Measurements from ENCODE around the gene TRIM2. TPM values are rescaled to one million over a fixed set of nuclear protein-coding genes. Genes with fewer than 3 reads are reported as not detected.

TRIM2 gene
- total RNA-seq, 6 donors from 2014 or later: 17.6 to 45.1 (median 30.2) TPM

DNA sequence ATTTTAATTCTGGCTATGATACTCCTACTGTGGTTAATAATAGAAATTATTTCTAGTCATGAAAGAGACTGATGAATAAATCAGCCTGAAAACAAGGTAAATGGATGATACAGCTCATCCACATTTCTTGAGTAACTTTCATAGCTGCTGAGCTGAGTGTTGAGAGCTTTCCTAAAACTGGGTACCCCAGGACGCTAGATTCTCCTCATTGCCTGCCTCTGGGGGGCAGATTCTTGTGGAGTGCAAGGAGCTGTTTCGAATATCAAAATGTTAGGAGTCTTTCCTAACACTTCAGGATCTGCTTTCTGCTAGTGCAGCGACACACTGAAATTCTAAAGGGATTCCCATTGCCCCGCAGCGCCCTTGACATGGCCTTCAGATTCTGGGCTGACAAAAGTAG lies 142.3 kb downstream of the TRIM2 start:
- WGBS, 2 donors: 90 to 92% methylated on average over 5 of the region's 5 CpGs
- Histone ChIP-seq H3K36me3 (no peaks in the 10 kb centered on the region), H3K27ac (no peak overlapping the region), H3K4me3 (no peak overlapping the region), H3K9me3 (no peaks in the 10 kb centered on the region), H3K4me1 (peaks cover 11 to 25% (median 15%) of the 10 kb centered on the region in 4 donors), H3K27me3 (no peaks in the 10 kb centered on the region)
- TF ChIP-seq EP300 (IDR thresholded peaks at IDR 0.05) (no peak), POLR2A (IDR thresholded peaks at IDR 0.05) (no peak), POLR2AphosphoS5 (IDR thresholded peaks at IDR 0.05) (no peak)
- TF ChIP-seq, protein P1, sequence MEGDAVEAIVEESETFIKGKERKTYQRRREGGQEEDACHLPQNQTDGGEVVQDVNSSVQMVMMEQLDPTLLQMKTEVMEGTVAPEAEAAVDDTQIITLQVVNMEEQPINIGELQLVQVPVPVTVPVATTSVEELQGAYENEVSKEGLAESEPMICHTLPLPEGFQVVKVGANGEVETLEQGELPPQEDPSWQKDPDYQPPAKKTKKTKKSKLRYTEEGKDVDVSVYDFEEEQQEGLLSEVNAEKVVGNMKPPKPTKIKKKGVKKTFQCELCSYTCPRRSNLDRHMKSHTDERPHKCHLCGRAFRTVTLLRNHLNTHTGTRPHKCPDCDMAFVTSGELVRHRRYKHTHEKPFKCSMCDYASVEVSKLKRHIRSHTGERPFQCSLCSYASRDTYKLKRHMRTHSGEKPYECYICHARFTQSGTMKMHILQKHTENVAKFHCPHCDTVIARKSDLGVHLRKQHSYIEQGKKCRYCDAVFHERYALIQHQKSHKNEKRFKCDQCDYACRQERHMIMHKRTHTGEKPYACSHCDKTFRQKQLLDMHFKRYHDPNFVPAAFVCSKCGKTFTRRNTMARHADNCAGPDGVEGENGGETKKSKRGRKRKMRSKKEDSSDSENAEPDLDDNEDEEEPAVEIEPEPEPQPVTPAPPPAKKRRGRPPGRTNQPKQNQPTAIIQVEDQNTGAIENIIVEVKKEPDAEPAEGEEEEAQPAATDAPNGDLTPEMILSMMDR (IDR thresholded peaks at IDR 0.05): no peak
- ATAC-seq (ENCODE audit: low FRiP score in 2 of 2): no peak
- no peak for DNase-seq

- Histone ChIP-seq H3K4me3 (no peak overlapping the region), H3K36me3 (no peaks in the 10 kb centered on the region), H3K27me3 (no peaks in the 10 kb centered on the region), H3K27ac (no peak overlapping the region), H3K4me1 (peaks cover 6 to 20% (median 9%) of the 10 kb centered on the region in 4 donors), H3K9me3 (no peaks in the 10 kb centered on the region)
- no peak for DNase-seq
- no peak for ATAC-seq (ENCODE audit: low FRiP score in 2 of 2)
- TF ChIP-seq POLR2AphosphoS5 (IDR thresholded peaks at IDR 0.05): no peak
- TF ChIP-seq, protein P1 (IDR thresholded peaks at IDR 0.05): no peak
- TF ChIP-seq POLR2A (IDR thresholded peaks at IDR 0.05): no peak
- TF ChIP-seq EP300 (IDR thresholded peaks at IDR 0.05): no peak
These were observed 142.9 kb downstream of the TRIM2 start for GRCh38 chr4:153347117-153347516.

DNA sequence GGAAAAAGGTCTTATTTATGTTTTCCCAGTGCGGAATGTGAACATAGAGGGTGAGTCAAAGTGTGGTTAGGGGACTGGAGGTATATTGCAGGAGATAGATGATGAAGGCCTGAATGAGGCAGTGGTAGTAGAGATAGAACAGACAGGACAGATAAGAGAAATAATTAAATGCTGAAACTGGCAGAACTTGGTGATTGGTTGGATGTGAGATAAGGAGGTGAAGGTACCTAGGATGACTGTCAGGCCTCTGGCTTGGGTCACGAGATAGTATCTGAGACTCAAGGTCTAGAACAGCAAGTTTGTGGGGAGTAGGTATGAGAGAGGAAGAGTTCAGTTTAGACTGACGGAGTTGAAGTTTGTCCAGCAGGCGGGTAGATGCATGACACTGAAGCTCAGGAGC lies 143.8 kb downstream of the TRIM2 start:
- peaks cover 6 to 19% (median 9%) of the 10 kb centered on the region in 4 donors for H3K4me1 ChIP-seq
- H3K36me3 ChIP-seq: no peaks in the 10 kb centered on the region
- 84 to 93% methylated on average over 4 of the region's 4 CpGs for WGBS, 2 donors
- TF ChIP-seq POLR2A (IDR thresholded peaks at IDR 0.05) (no peak), POLR2AphosphoS5 (IDR thresholded peaks at IDR 0.05) (no peak), EP300 (IDR thresholded peaks at IDR 0.05) (no peak)
- TF ChIP-seq, protein P1 (IDR thresholded peaks at IDR 0.05): no peak
- no peak overlapping the region for H3K4me3 ChIP-seq
- H3K27me3 ChIP-seq: no peaks in the 10 kb centered on the region
- no peaks in the 10 kb centered on the region for H3K9me3 ChIP-seq
- no peak overlapping the region for H3K27ac ChIP-seq
- DNase-seq: no peak
- no peak for ATAC-seq (ENCODE audit: low FRiP score in 2 of 2)

- H3K4me1 ChIP-seq: peaks cover 6 to 14% (median 9%) of the 10 kb centered on the region in 4 donors
- H3K27ac ChIP-seq: no peak overlapping the region
- H3K4me3 ChIP-seq: no peak overlapping the region
- ATAC-seq (ENCODE audit: low FRiP score in 2 of 2): no peak
- no peaks in the 10 kb centered on the region for H3K36me3 ChIP-seq
- no peaks in the 10 kb centered on the region for H3K27me3 ChIP-seq
- no peak for TF ChIP-seq EP300 (IDR thresholded peaks at IDR 0.05)
- TF ChIP-seq POLR2AphosphoS5 (IDR thresholded peaks at IDR 0.05): no peak
- TF ChIP-seq, protein P1 (IDR thresholded peaks at IDR 0.05): no peak
- TF ChIP-seq POLR2A (IDR thresholded peaks at IDR 0.05): no peak
- 82 to 94% methylated on average over 1 of the region's 1 CpG for WGBS, 2 donors
- DNase-seq: no peak
- no peaks in the 10 kb centered on the region for H3K9me3 ChIP-seq
These were observed 145.1 kb downstream of the TRIM2 start for GRCh38 chr4:153349206-153349805.

DNA sequence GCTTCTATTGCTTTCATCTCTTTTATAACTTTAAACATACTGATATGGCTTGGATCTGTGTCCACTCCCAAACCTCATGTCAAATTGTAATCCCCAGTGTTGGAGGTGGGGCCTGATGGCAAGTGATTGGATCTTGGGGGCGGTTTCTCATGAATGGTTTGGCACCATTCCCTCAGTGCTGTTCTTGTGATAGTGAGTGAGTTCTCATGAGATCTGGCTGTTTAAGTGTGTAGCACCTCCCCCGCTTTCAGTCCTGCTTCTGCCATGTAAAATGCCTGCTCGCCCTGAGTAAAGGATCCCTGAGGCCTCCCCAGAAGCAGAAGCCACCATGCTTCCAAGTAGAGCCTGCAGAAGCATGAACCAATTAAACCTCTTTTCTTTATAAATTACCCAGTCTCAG lies 157.9 kb downstream of the TRIM2 start:
- Histone ChIP-seq H3K27ac (no peak overlapping the region), H3K4me3 (no peak overlapping the region), H3K27me3 (no peaks in the 10 kb centered on the region), H3K36me3 (no peaks in the 10 kb centered on the region), H3K4me1 (no peaks in the 10 kb centered on the region), H3K9me3 (no peaks in the 10 kb centered on the region)
- 85 to 86% methylated on average over 3 of the region's 3 CpGs for WGBS, 2 donors
- TF ChIP-seq, protein P1 (IDR thresholded peaks at IDR 0.05): no peak
- TF ChIP-seq POLR2A (IDR thresholded peaks at IDR 0.05) (no peak), EP300 (IDR thresholded peaks at IDR 0.05) (no peak), POLR2AphosphoS5 (IDR thresholded peaks at IDR 0.05) (no peak)
- DNase-seq (no peak), ATAC-seq (ENCODE audit: low FRiP score in 2 of 2) (no peak)

All from upper lobe of left lung (tissue), 6 donors.